Fibroblast of lung (primary cell): ENCODE results near the gene DOCK4.

ENCODE experiments used
- EZH2 ChIP-seq: IDR thresholded peaks from 2 replicates; pipeline ENCODE4 v1.5.1; 2012; ENCODE audit warnings: low read length, control low read depth, mild to moderate bottlenecking; ENCODE audit errors: missing control alignments
- TF ChIP-seq, protein P1 (sequence below), 2 donors: IDR thresholded peaks in 1 of 2; conservative IDR thresholded peaks in 1 of 2; 1 replicate in 1 of 2; 2 replicates in 1 of 2; pipeline ENCODE4 v1.5.1; 2011 to 2012; ENCODE audit warnings: low read length in 2 of 2, control low read depth in 1 of 2, inconsistent platforms in 1 of 2, low read depth in 1 of 2, mild to moderate bottlenecking in 1 of 2

DNA sequence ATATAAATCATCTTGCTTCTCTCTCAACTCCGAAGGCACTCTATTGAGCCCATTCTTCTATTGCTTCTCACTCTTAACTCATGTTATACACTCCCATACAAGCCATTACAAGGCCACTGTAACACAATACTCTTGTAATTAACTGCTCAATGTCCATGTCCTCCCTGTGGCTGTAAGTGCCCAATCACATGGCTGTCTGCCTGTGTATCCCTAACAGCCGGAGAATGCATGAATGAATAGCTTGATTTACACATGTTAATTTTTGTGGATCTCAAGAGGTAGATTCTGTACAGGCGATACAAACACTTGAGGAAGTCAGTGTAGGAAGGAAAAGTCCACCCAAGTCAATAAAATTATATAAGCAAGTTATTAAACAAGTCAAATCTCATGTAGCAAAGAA lies 215.6 kb downstream of the DOCK4 start:
- TF ChIP-seq, protein P1, sequence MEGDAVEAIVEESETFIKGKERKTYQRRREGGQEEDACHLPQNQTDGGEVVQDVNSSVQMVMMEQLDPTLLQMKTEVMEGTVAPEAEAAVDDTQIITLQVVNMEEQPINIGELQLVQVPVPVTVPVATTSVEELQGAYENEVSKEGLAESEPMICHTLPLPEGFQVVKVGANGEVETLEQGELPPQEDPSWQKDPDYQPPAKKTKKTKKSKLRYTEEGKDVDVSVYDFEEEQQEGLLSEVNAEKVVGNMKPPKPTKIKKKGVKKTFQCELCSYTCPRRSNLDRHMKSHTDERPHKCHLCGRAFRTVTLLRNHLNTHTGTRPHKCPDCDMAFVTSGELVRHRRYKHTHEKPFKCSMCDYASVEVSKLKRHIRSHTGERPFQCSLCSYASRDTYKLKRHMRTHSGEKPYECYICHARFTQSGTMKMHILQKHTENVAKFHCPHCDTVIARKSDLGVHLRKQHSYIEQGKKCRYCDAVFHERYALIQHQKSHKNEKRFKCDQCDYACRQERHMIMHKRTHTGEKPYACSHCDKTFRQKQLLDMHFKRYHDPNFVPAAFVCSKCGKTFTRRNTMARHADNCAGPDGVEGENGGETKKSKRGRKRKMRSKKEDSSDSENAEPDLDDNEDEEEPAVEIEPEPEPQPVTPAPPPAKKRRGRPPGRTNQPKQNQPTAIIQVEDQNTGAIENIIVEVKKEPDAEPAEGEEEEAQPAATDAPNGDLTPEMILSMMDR (conservative IDR thresholded peaks at IDR 0.05 in 1 of 2, IDR thresholded peaks at IDR 0.05 in 1 of 2; ENCODE audit: low read depth in 1 of 2, low read length in 2 of 2) = no peak
- no peak for TF ChIP-seq EZH2
